ENCODE results near the gene PLCB2. TPM values are rescaled to one million over a fixed set of nuclear protein-coding genes. Genes with fewer than 3 reads are reported as not detected.

PLCB2 gene
- total and polyA plus RNA-seq, 2 donors (not counting 3 experiments of a cell fraction or from before 2014, with no cell fraction given) = 1.5 to 1.6 TPM

DNA sequence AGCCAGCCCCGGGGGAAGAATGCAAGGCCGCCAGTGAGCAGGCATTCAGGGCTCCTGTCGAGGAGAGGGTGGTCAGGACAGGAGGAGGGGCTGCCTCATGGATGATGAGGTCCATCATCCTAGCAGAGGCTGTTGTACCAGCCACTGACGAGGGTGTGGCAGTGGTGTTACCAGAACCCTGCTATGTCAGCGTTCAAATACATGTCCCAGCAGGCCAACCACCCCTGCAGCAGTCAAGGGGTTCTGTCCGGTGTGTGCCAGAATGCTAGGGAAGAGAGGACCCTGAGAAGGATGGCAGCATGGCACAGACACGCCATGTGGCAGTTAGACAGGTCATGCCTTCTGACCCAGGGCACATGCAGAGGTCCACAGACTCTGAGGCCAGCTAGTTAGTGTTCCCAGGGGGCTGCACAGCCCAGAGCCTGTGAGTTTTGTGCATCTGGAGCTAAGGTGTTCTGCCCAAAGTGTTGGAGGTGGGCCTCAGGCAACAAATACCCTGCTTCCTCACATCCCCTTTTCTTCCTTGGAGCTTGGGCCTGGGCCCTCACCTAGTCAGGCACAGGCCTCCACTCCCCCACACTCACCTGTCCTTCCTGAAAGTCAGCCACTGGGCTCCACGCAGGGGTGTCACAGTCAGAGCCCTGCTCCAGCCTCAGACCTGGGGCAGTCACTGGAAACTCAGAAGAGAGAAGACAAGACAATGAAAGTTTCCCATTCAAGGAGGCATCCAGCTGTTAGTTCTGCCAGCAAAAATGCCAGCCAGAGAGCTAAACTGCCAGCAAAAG lies 61.0 kb downstream of the PLCB2 start:
- H2AFZ ChIP-seq (ENCODE audit: low read depth, low read length) = no peak overlapping the region
- no peaks in the 10 kb centered on the region for H3K4me1 ChIP-seq (ENCODE audit: control insufficient read depth, extremely low read depth, insufficient read depth, low read length)
- no peak overlapping the region for H3K4me2 ChIP-seq (ENCODE audit: insufficient read depth, low read length)
- POLR2A ChIA-PET = no interaction called here
- no peak overlapping the region for H3K27ac ChIP-seq (ENCODE audit: insufficient read depth, low read depth, low read length)
- H3K27me3 ChIP-seq (ENCODE audit: control insufficient read depth in 2 of 2, insufficient read depth in 2 of 2, low read length in 2 of 2) = peaks cover 5% of the 10 kb centered on the region in 2 experiments
- H3K4me3 ChIP-seq (replicated peaks in 1 of 3; ENCODE audit: insufficient read depth in 1 of 3, low read depth in 1 of 3, low read length in 3 of 3) = no peak overlapping the region
- H3K9ac ChIP-seq (replicated peaks; ENCODE audit: extremely low read depth, insufficient read depth, low read length) = no peak overlapping the region
- no peaks in the 10 kb centered on the region for H3K9me1 ChIP-seq (replicated peaks; ENCODE audit: control insufficient read depth, extremely low read depth, insufficient read depth, low read length)
- H3K9me3 ChIP-seq (replicated peaks; ENCODE audit: control insufficient read depth, insufficient read depth, low read length) = no peaks in the 10 kb centered on the region
- intact Hi-C loops (cut with micrococcal nuclease) (no loop called here), dilution Hi-C loops (cut with MboI; ENCODE audit: extremely low pct_ligation_motif_present, low sequenced_read_pairs) (no loop called here)
- FAIRE-seq (no peak), DNase-seq (ENCODE audit: low read depth, low spot score) (no peak)
- no peaks in the 10 kb centered on the region for H3K36me3 ChIP-seq (ENCODE audit: control insufficient read depth in 2 of 2, extremely low read depth in 1 of 2, insufficient read depth in 2 of 2, low read length in 2 of 2)
- CTCF ChIA-PET = interaction anchor here (0.8 to 2.2 kb wide), 3 partner anchors 10 to 28 kb away, joined by 3 to 15 read pairs (median 4); no protein-coding TSS in a partner anchor
- TF ChIP-seq POLR2AphosphoS5 (IDR thresholded peaks at IDR 0.05; ENCODE audit: insufficient read depth, low read depth, low read length) = no peak
- TF ChIP-seq MYC (IDR thresholded peaks at IDR 0.05; ENCODE audit: low read depth, low read length) = no peak
- no peak for TF ChIP-seq EZH2 (IDR thresholded peaks at IDR 0.05; ENCODE audit: borderline replicate concordance, low read depth, low read length, severe bottlenecking)
- TF ChIP-seq, protein P1, sequence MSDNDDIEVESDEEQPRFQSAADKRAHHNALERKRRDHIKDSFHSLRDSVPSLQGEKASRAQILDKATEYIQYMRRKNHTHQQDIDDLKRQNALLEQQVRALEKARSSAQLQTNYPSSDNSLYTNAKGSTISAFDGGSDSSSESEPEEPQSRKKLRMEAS (IDR thresholded peaks at IDR 0.05; ENCODE audit: insufficient read depth, insufficient read length) = no peak
- no peak for TF ChIP-seq FOS (IDR thresholded peaks at IDR 0.05; ENCODE audit: borderline replicate concordance, insufficient read depth, low read length)
- TF ChIP-seq, protein P2, sequence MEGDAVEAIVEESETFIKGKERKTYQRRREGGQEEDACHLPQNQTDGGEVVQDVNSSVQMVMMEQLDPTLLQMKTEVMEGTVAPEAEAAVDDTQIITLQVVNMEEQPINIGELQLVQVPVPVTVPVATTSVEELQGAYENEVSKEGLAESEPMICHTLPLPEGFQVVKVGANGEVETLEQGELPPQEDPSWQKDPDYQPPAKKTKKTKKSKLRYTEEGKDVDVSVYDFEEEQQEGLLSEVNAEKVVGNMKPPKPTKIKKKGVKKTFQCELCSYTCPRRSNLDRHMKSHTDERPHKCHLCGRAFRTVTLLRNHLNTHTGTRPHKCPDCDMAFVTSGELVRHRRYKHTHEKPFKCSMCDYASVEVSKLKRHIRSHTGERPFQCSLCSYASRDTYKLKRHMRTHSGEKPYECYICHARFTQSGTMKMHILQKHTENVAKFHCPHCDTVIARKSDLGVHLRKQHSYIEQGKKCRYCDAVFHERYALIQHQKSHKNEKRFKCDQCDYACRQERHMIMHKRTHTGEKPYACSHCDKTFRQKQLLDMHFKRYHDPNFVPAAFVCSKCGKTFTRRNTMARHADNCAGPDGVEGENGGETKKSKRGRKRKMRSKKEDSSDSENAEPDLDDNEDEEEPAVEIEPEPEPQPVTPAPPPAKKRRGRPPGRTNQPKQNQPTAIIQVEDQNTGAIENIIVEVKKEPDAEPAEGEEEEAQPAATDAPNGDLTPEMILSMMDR (IDR thresholded peaks at IDR 0.05; ENCODE audit: extremely low read depth in 1 of 2, insufficient read depth in 1 of 2, low read depth in 1 of 2, low read length in 2 of 2) = no peak
- no peak for TF ChIP-seq JUN (IDR thresholded peaks at IDR 0.05; ENCODE audit: borderline replicate concordance, insufficient read depth, insufficient read length, low read depth)
- no peak for TF ChIP-seq POLR2A (IDR thresholded peaks at IDR 0.05; ENCODE audit: low read depth, low read length)
- TF ChIP-seq GATA2 (IDR thresholded peaks at IDR 0.05; ENCODE audit: insufficient read depth, insufficient read length, low read depth, low read length) = no peak
- H4K20me1 ChIP-seq (replicated peaks; ENCODE audit: control insufficient read depth, extremely low read depth, insufficient read depth, low read length) = no peaks in the 10 kb centered on the region
- H3K79me2 ChIP-seq (ENCODE audit: control insufficient read depth, insufficient read depth, low read length) = no peaks in the 10 kb centered on the region
- no TSS peak for BruUV-seq (replicated peaks)

Data from endothelial cell of umbilical vein (primary cell).